Epithelial cell of proximal tubule (primary cell): ENCODE data around the gene VPS8. TPM values are rescaled to one million over a fixed set of nuclear protein-coding genes. Genes with fewer than 3 reads are reported as not detected.
"Not testable (repeated sequence)": the region's sequence is repeated elsewhere in the genome, so short reads cannot be mapped to it uniquely, and the experiment has no call there.

Experiments
- DNase-seq: peaks from one replicate; pipeline ENCODE4 v3.0.0-alpha.2; 2011; ENCODE audit warnings: low read depth
- H3K4me3 ChIP-seq: 2 replicates; pipeline ENCODE4 v1.5.1; 2011; ENCODE audit warnings: low read depth, mild to moderate bottlenecking, low read length
- total RNA-seq: library from RNA; depleted of rRNA; stranded (reverse); fragments of >200 nt; gene quantifications from 2 replicates; pipeline ENCODE4 v1.2.3, GENCODE V29; 2015
- TF ChIP-seq, protein P1 (sequence below): conservative IDR thresholded peaks from 2 replicates; pipeline ENCODE4 v1.5.1; 2012; ENCODE audit warnings: low read depth, mild to moderate bottlenecking, low read length

The VPS8 gene
- total RNA-seq, 1 donor from 2014 or later = 16.7 TPM

DNA sequence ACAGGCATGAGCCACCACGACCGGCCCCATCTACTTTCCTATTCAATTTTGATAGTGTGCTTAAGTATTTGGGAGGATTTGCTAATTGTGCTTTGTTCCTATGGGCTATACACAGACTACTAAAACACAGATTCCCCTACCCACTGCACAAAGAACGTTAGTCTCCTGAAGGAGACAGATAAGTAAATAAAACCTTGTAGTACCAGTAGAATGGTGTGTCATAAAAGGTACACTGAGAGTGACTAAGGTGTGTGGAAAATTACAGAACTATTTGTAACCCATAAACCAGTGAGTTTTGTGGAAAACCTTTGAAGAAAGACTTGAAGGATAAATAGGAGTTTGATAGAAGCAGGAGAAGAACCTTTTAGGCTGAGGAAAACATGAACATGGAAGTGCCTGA lies 158.2 kb downstream of the VPS8 start:
- TF ChIP-seq, protein P1, sequence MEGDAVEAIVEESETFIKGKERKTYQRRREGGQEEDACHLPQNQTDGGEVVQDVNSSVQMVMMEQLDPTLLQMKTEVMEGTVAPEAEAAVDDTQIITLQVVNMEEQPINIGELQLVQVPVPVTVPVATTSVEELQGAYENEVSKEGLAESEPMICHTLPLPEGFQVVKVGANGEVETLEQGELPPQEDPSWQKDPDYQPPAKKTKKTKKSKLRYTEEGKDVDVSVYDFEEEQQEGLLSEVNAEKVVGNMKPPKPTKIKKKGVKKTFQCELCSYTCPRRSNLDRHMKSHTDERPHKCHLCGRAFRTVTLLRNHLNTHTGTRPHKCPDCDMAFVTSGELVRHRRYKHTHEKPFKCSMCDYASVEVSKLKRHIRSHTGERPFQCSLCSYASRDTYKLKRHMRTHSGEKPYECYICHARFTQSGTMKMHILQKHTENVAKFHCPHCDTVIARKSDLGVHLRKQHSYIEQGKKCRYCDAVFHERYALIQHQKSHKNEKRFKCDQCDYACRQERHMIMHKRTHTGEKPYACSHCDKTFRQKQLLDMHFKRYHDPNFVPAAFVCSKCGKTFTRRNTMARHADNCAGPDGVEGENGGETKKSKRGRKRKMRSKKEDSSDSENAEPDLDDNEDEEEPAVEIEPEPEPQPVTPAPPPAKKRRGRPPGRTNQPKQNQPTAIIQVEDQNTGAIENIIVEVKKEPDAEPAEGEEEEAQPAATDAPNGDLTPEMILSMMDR = no peak
- no peak overlapping the region for H3K4me3 ChIP-seq
- DNase-seq = no peak

DNA sequence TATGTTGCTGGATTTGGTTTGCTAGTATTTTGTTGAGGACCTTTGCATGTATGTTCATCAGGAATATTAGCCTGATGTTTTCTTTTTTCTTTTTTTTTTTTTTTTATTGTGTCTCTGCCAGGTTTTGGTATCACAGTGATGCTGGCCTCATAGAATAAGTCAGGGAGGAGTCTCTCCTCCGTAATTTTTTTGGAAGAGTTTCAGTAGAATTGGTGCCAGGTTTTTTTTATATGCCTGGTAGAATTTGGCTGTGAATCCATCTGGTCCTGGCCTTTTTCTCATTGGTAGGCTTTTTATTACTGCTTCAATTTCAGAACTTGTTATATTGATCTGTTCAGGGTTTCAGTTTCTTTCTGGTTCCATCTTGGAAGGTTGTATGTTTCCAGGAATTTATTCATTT lies 165.8 kb downstream of the VPS8 start:
- TF ChIP-seq, protein P1 = no peak
- H3K4me3 ChIP-seq = no peak overlapping the region
- DNase-seq = no peak

DNA sequence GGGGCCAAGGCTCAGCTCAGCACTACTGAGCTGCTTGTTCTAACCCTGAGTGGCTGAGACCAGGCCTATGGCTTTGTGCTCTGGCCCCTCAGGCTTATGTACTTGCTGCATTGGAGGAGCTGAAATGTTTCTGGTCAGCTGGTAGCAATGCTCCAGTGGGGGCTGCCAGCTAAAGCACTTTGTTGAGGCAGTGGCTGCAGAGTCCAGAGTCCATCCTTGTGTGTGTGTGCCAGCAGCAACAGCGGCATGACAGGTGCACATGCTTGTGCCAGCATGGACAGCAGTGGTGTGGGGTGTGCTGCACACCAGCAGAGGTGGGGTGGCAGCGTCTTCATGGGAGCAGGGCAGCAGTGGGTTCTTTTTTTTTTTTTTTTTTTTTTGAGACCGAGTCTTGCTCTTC lies 169.1 kb downstream of the VPS8 start:
- no peak overlapping the region for H3K4me3 ChIP-seq
- TF ChIP-seq, protein P1 = no peak
- no peak for DNase-seq

DNA sequence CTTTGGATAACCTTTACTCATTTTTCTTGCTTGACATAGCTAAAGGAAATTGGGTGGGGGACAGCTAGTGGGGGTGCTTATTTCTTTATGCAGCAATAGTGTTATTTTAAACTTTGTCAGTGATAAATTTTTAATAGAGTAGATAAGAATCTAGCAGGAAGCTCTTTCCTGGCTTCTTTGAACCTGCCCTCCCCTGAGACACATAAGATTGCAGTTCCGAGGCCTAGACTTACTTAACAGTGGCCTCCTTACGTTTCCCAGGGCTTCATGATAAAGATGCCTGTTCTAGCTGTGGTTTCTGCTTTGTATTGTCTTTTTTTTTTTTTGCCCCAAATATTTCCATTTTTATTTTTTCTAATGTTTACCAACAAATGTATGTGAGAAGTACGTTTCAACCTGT lies 170.1 kb downstream of the VPS8 start:
- no peak for DNase-seq
- no peak overlapping the region for H3K4me3 ChIP-seq
- TF ChIP-seq, protein P1 = no peak

DNA sequence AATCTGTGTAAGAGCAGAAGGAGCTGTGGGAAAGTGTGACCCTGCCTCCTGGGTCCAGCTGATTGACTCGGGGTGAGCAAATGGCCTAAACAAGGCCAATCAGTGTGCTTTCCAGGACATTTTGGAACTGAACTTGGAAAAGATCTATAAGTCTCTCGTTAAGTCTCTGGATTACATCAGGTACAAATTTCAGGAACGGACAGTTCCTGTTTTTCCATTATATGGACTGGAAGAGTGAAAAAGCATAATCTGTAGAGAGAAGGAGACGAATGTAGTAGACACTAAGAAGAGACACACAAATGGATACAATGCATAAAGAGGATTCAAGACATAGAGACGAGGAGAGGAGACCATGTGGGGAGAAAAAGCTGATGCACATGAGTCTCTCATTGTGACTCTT lies 173.6 kb downstream of the VPS8 start:
- TF ChIP-seq, protein P1 = no peak
- H3K4me3 ChIP-seq = no peak overlapping the region
- DNase-seq = no peak

DNA sequence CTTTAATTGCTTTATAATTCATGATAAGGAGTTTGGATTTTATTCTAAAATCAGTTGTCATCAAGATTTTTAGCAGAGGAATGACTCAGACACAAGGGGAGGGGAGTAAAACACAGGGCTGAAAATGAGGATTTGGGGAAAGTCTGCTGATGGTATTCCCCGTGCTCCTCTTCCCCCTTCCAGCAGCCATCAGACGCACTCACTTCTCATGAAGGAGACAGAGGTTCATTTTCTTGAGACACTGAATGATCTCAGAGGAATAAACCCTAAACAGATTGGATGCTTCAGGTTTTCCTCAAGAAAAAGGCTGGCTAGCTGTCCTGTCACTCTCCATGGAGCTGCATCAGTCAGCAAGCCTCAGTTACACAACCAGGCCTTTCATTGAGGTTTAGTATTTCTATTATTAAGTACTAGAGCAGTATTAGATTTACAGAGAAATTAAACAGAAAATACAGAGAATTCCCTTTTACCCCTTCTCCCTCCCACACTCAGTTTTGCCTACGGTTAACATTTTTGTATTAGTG lies 174.5 kb downstream of the VPS8 start:
- TF ChIP-seq, protein P1 = no peak
- no peak overlapping the region for H3K4me3 ChIP-seq
- DNase-seq = no peak

DNA sequence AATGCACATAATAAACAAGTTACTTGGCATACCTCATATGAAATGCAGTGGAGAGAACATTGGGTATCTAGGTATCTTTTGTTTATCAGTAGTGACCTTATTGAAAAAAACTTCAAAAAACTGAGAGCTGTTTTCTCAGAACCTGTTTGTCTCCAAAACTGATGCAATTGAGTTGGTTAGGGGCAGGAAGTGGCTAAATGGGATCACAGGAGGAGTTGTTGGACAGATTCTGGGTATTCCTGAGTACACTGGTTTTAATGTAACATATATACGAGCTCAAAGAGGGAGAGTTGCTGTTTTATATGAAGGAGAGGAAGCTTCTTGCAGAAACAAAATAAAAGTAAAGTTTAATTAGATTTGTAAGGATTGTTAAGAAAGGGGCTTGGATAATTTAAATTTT lies 181.4 kb downstream of the VPS8 start:
- no peak overlapping the region for H3K4me3 ChIP-seq
- TF ChIP-seq, protein P1 = no peak
- DNase-seq = no peak

DNA sequence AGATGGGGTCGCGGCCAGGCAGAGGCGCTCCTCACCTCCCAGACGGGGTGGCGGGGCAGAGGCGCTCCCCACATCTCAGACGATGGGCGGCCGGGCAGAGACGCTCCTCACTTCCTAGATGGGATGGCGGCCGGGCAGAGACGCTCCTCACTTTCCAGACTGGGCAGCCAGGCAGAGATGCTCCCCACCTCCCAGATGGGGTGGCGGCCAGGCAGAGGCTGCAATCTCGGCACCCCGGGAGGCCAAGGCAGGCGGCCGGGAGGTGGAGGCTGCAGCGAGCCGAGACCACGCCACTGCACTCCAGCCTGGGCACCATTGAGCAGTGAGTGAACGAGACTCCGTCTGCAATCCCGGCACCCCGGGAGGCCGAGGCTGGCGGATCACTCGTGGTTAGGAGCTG lies 191.9 kb downstream of the VPS8 start:
- DNase-seq, H3K4me3 ChIP-seq: not testable (repeated sequence)
